ENCODE results near the gene EML3. TPM values are rescaled to one million over a fixed set of nuclear protein-coding genes. Genes with fewer than 3 reads are reported as not detected.
"Not testable (repeated sequence)": the region's sequence is repeated elsewhere in the genome, so short reads cannot be mapped to it uniquely, and the experiment has no call there.

The EML3 gene
- total RNA-seq, 1 donor from 2014 or later, result 207 TPM

GRCh38 chr11:62575156-62575555, 37.4 kb downstream of the EML3 start:
- Histone ChIP-seq H3K27me3 (no peaks in the 10 kb centered on the region), H3K27ac (peak overlapping the region; percentile 89), H3K36me3 (peaks cover 28 to 56% of the 10 kb centered on the region in 2 donors), H3K4me1 (peaks cover 10 to 15% of the 10 kb centered on the region in 2 donors), H3K9me3 (no peaks in the 10 kb centered on the region), H3K4me3 (peak overlapping the region; percentile 66 to 78)
- DNase-seq (ENCODE audit: low spot score in 2 of 2), result no peak
- intact Hi-C loops (cut with DNase I), result no loop called here
- no peak for TF ChIP-seq CTCF (IDR thresholded peaks at IDR 0.05)

DNA sequence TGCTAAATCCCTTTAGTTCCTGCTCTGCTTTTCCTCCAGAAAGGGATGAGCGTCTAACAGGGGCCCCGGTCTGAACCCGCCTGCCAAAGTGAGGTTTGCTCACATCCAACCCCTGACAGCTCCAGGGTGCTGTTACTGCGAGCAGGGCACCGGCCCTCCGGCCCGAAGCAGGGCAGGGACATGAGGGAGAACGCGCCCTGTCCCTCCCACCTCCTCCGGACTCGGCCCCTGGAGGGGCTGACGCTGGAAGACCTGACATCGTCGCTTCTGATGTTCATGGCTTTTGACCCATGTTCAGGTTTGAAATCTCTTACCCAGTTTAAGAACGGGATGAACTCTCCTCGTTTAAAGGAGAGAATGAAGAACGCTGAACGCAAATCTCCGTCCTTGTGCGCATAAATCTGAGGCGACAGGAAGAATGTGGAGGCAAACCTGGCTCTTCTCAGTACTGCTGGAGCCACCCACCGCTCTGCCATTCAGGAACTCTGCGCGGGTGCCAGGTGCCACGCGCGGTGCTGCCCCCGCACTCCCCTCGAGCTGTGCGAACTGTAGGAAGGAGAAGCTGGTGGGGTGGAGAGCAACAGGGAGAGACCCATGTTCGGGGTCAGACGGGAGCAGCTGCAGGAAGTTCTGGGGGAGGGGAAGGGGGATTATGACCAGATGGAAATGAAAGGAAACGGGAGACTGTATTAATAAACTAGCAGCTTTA, 38.1 kb downstream of the EML3 start:
- Histone ChIP-seq H3K4me1 (peaks cover 10 to 15% of the 10 kb centered on the region in 2 donors), H3K9me3 (no peaks in the 10 kb centered on the region), H3K4me3 (peak overlapping the region; percentile 66 to 78), H3K27ac (peak overlapping the region; percentile 89), H3K27me3 (no peaks in the 10 kb centered on the region), H3K36me3 (peaks cover 29 to 56% of the 10 kb centered on the region in 2 donors)
- TF ChIP-seq CTCF (IDR thresholded peaks at IDR 0.05), result no peak
- intact Hi-C loops (cut with DNase I), result loop anchor here (1.0 kb wide), 1 partner anchor 17 kb away; the partner anchor contains the start of gene TUT1
- DNase-seq (ENCODE audit: low spot score in 2 of 2), result no peak

DNA sequence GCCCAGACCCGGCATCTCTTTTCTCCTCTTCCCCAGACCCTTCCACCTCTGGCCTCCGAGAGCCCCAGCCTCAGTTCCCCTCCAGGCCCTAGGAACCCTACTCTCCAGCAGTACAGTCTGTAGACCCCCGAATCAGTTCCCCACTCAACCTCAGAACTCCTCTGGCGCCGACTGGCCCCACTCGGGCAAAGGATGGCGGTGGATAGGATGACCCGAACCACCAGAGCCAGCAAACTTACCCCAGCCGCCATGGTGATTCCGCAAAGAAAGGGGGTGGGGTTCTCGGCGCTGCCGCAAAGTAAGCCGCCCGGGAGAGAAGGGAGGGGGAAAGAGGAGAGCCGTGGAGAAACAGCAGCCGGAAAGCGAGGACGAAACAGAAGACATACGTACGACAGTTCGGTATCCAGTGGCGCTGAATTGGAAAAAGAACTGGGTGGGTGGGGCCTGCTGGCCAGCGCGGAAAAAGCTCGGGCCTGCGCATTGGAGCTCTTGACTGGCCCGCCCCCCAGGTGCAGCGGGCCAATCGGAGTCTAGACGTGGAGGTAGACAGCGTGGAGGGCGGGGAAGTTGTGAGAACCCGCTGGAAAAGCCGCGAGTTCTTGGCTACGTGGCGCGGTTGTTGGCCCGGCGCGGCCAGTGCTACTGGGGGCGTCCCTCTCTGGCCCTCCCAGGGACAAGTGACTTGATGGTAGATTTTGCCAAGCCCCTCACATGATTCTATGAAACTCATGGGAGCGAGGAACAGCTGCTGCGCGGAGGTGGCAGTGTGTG, 38.8 kb downstream of the EML3 start, which contains the start of gene EEF1G:
TSS of gene EEF1G (minus strand) at position 300 of the 771 bp plus-strand sequence. CDS start at position 251, 49 bp downstream.
- H3K4me1 ChIP-seq, result peaks cover 10 to 15% of the 10 kb centered on the region in 2 donors
- intact Hi-C loops (cut with DNase I), result loop anchor here (1.0 kb wide), 1 partner anchor 18 kb away; the partner anchor contains the start of gene TUT1
- TF ChIP-seq CTCF (IDR thresholded peaks at IDR 0.05), result no peak
- peak within 1 kb of the TSS; percentile 78 to 89 for H3K4me3 ChIP-seq
- no peaks in the 10 kb centered on the region for H3K9me3 ChIP-seq
- peaks cover 36 to 59% of the 10 kb centered on the region in 2 donors for H3K36me3 ChIP-seq
- DNase-seq (ENCODE audit: low spot score in 2 of 2), result peak; percentile 98 to 100
- H3K27ac ChIP-seq, result peak within 1 kb of the TSS; percentile 89
- H3K27me3 ChIP-seq, result no peaks in the 10 kb centered on the region

GRCh38 chr11:62573006-62573591, 39.5 kb downstream of the EML3 start:
- H3K4me3 ChIP-seq, result peak overlapping the region; percentile 75 to 89
- DNase-seq (ENCODE audit: low spot score in 2 of 2), result no peak
- H3K9me3 ChIP-seq, result no peaks in the 10 kb centered on the region
- peaks cover 10 to 15% of the 10 kb centered on the region in 2 donors for H3K4me1 ChIP-seq
- H3K27ac ChIP-seq, result peak overlapping the region; percentile 58 to 79
- H3K27me3 ChIP-seq, result no peaks in the 10 kb centered on the region
- TF ChIP-seq CTCF (IDR thresholded peaks at IDR 0.05), result no peak
- intact Hi-C loops (cut with DNase I), result no loop called here
- H3K36me3 ChIP-seq, result peaks cover 42 to 59% of the 10 kb centered on the region in 2 donors

GRCh38 chr11:62572431-62572830, 40.1 kb downstream of the EML3 start:
- no peak for DNase-seq (ENCODE audit: low spot score in 2 of 2)
- H3K4me3 ChIP-seq, result peak overlapping the region; percentile 75 to 89
- intact Hi-C loops (cut with DNase I), result no loop called here
- H3K27me3 ChIP-seq, result no peaks in the 10 kb centered on the region
- peaks cover 48 to 62% of the 10 kb centered on the region in 2 donors for H3K36me3 ChIP-seq
- no peak for TF ChIP-seq CTCF (IDR thresholded peaks at IDR 0.05)
- peak overlapping the region; percentile 58 to 79 for H3K27ac ChIP-seq
- H3K4me1 ChIP-seq, result peaks cover 10 to 15% of the 10 kb centered on the region in 2 donors
- H3K9me3 ChIP-seq, result no peaks in the 10 kb centered on the region

GRCh38 chr11:62571493-62571892, 41.1 kb downstream of the EML3 start:
- H3K4me3 ChIP-seq; H3K27ac ChIP-seq; H3K27me3 ChIP-seq; H3K9me3 ChIP-seq; intact Hi-C loops (cut with DNase I); DNase-seq (ENCODE audit: low spot score in 2 of 2): not testable (repeated sequence)
- peaks cover 53 to 66% of the 10 kb centered on the region in 2 donors for H3K36me3 ChIP-seq
- peaks cover 10 to 15% of the 10 kb centered on the region in 2 donors for H3K4me1 ChIP-seq

- H3K27ac ChIP-seq; H3K27me3 ChIP-seq; H3K9me3 ChIP-seq; H3K4me3 ChIP-seq; intact Hi-C loops (cut with DNase I); DNase-seq (ENCODE audit: low spot score in 2 of 2): not testable (repeated sequence)
- H3K36me3 ChIP-seq, result peaks cover 59 to 66% of the 10 kb centered on the region in 2 donors
- peaks cover 10 to 15% of the 10 kb centered on the region in 2 donors for H3K4me1 ChIP-seq
These were observed 41.7 kb downstream of the EML3 start for GRCh38 chr11:62570903-62571302.
